Measurements from ENCODE around the gene ASB4.

Gene ASB4

DNA sequence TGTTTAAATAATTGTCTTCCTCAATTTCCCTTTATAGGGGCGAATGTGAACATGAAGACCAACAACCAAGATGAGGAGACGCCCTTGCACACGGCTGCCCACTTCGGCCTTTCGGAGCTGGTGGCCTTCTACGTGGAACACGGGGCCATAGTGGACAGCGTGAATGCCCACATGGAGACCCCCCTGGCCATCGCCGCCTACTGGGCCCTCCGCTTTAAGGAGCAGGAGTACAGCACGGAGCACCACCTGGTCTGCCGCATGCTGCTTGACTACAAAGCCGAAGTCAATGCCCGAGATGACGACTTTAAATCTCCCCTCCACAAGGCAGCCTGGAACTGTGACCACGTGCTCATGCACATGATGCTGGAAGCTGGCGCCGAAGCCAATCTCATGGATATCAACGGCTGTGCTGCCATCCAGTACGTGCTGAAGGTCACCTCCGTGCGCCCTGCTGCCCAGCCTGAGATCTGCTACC is 42.1 kb downstream of the ASB4 start:
- TF ChIP-seq FOXA1 (IDR thresholded peaks at IDR 0.05): no peak
- TF ChIP-seq TARDBP (IDR thresholded peaks at IDR 0.05): no peak
- no peak for TF ChIP-seq L3MBTL2 (conservative IDR thresholded peaks at IDR 0.05)
- TF ChIP-seq BHLHE40 (IDR thresholded peaks at IDR 0.05; ENCODE audit: borderline replicate concordance): no peak
- TF ChIP-seq FOXK2 (IDR thresholded peaks at IDR 0.05): no peak
- TF ChIP-seq ELF4 (IDR thresholded peaks at IDR 0.05): no peak
- POLR2A ChIA-PET: no interaction called here
- CTCF ChIA-PET: interaction anchor here (0.5 to 2.7 kb wide), 6 partner anchors 16 to 1486 kb away, joined by 3 to 46 read pairs (median 8); no protein-coding TSS in a partner anchor
- DNase-seq (ENCODE audit: extremely low spot score): no peak

DNA sequence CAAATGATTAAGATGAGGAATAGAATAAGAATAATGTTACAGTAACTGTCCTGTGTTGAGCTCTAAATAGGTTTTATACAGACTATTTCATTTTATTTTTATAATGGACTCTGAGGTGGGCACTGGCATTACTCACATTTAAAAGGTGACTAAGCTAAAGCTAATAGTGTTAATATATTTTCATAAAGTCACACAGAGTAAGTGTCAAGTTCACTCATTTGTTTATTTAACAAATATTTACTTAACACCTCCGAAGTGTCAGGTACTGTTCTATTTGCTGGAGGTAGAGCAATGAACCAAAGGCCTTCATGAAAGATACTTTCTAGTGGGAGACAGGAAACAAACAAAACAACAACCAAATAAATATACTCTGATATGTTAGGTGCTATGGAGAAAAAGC is 44.0 kb downstream of the ASB4 start:
- ChIA-PET CTCF (interaction anchor here (0.8 to 2.7 kb wide), 3 partner anchors 16 to 158 kb away, joined by 3 to 46 read pairs (median 7); no protein-coding TSS in a partner anchor), POLR2A (no interaction called here)
- no peak for DNase-seq (ENCODE audit: extremely low spot score)
- no peak for TF ChIP-seq NFRKB (IDR thresholded peaks at IDR 0.05)
- TF ChIP-seq FOXK2 (IDR thresholded peaks at IDR 0.05): no peak
- no peak for TF ChIP-seq LEF1 (IDR thresholded peaks at IDR 0.05; ENCODE audit: borderline replicate concordance)
- no peak for TF ChIP-seq SP1 (IDR thresholded peaks at IDR 0.05)
- TF ChIP-seq L3MBTL2 (conservative IDR thresholded peaks at IDR 0.05): no peak
- no peak for TF ChIP-seq ELF4 (IDR thresholded peaks at IDR 0.05)
- TF ChIP-seq SUZ12 (IDR thresholded peaks at IDR 0.05): no peak
- TF ChIP-seq ARNT (IDR thresholded peaks at IDR 0.05): no peak

GRCh38 chr7:95530881-95531280 is 45.1 kb downstream of the ASB4 start:
- ChIA-PET POLR2A (no interaction called here), CTCF (interaction anchor here (2.3 kb wide), 1 partner anchor 159 kb away, joined by 8 read pairs; no protein-coding TSS in a partner anchor)
- no peak for TF ChIP-seq ZNF384 (IDR thresholded peaks at IDR 0.05)
- no peak for TF ChIP-seq PKNOX1 (IDR thresholded peaks at IDR 0.05)
- no peak for TF ChIP-seq LEF1 (IDR thresholded peaks at IDR 0.05; ENCODE audit: borderline replicate concordance)
- no peak for TF ChIP-seq FOXA1 (IDR thresholded peaks at IDR 0.05)
- no peak for TF ChIP-seq HDGF (IDR thresholded peaks at IDR 0.05; ENCODE audit: borderline replicate concordance)
- DNase-seq (ENCODE audit: extremely low spot score): no peak

DNA sequence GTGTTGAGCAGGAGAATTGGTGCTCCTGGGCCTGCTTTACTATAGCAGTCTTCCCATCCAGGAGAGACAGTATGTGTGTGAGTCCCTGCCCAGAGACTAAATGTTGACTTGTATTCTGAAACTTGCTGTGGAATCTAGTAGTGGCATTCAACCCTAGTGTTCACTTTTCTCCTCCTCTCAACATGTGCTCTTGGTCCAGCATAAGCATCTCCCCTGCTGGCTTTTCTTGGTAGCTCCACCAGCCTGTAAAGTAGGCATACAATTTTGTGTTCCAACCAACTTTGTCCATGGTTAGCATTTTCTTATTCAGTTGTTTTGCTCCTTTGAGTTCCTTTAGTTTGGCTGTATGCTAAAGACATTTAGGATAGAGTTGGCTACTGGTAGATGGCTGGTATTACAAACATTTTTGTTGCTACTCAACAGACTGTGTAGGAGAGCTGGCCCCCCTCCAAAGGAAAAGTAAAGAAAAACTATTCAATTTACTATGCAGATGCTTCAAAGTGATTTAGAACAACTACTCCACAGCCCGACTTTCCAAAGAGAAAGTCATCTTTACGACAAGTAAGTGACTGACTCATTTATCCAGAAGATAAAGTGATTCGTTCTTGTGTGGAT is 46.0 kb downstream of the ASB4 start:
- DNase-seq (ENCODE audit: extremely low spot score): no peak
- POLR2A ChIA-PET: no interaction called here
- CTCF ChIA-PET: interaction anchor here (0.9 to 2.3 kb wide), 2 partner anchors 12 to 159 kb away, joined by 3 to 8 read pairs; no protein-coding TSS in a partner anchor
- TF ChIP-seq HDGF (IDR thresholded peaks at IDR 0.05; ENCODE audit: borderline replicate concordance) (no peak), NFRKB (IDR thresholded peaks at IDR 0.05) (no peak), CTBP1 (IDR thresholded peaks at IDR 0.05; ENCODE audit: borderline replicate concordance) (no peak), FOXM1 (IDR thresholded peaks at IDR 0.05; ENCODE audit: borderline replicate concordance) (no peak), ZNF384 (IDR thresholded peaks at IDR 0.05) (no peak), SUZ12 (IDR thresholded peaks at IDR 0.05) (no peak)

DNA sequence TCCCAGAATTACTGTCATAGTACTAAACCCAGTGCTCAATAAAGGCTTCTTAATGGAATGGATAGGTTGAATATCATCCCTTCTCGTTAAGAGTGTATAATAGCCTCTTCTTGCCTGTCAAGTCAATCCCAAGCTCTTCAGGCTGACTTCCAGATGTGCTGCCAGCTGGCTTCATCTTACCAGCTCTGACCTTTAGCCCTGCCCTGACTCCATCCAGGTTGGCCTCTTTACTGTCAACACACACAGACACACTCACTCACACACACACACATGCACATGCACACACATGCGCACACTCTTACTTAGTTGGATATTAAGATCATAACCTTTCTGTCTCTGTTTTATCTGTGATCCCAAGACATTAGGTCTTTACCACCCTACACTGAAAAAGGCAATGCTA is 49.1 kb downstream of the ASB4 start:
- no peak for DNase-seq (ENCODE audit: extremely low spot score)
- POLR2A ChIA-PET: no interaction called here
- CTCF ChIA-PET: interaction anchor here (2.2 kb wide), 1 partner anchor 11 kb away, joined by 7 read pairs; no protein-coding TSS in a partner anchor
- no peak for TF ChIP-seq ELF4 (IDR thresholded peaks at IDR 0.05)
- TF ChIP-seq FOXM1 (IDR thresholded peaks at IDR 0.05; ENCODE audit: borderline replicate concordance): no peak
- no peak for TF ChIP-seq HDGF (IDR thresholded peaks at IDR 0.05; ENCODE audit: borderline replicate concordance)
- TF ChIP-seq CTBP1 (IDR thresholded peaks at IDR 0.05; ENCODE audit: borderline replicate concordance): no peak
- TF ChIP-seq SUZ12 (IDR thresholded peaks at IDR 0.05): no peak
- TF ChIP-seq TARDBP (IDR thresholded peaks at IDR 0.05): no peak
- TF ChIP-seq BHLHE40 (IDR thresholded peaks at IDR 0.05; ENCODE audit: borderline replicate concordance): no peak
- no peak for TF ChIP-seq ZNF384 (IDR thresholded peaks at IDR 0.05)
- TF ChIP-seq NFRKB (IDR thresholded peaks at IDR 0.05): no peak
- no peak for TF ChIP-seq SP1 (IDR thresholded peaks at IDR 0.05)
- TF ChIP-seq FOXA1 (IDR thresholded peaks at IDR 0.05): no peak

- TF ChIP-seq L3MBTL2 (conservative IDR thresholded peaks at IDR 0.05) (no peak), NFRKB (IDR thresholded peaks at IDR 0.05) (no peak), CTBP1 (IDR thresholded peaks at IDR 0.05; ENCODE audit: borderline replicate concordance) (no peak), FOXK2 (IDR thresholded peaks at IDR 0.05) (no peak), BHLHE40 (IDR thresholded peaks at IDR 0.05; ENCODE audit: borderline replicate concordance) (no peak), FOXM1 (IDR thresholded peaks at IDR 0.05; ENCODE audit: borderline replicate concordance) (no peak), ARNT (IDR thresholded peaks at IDR 0.05) (no peak), FOXA1 (IDR thresholded peaks at IDR 0.05) (no peak), PKNOX1 (IDR thresholded peaks at IDR 0.05) (no peak), TARDBP (IDR thresholded peaks at IDR 0.05) (no peak), SUZ12 (IDR thresholded peaks at IDR 0.05) (no peak), LEF1 (IDR thresholded peaks at IDR 0.05; ENCODE audit: borderline replicate concordance) (no peak), HDGF (IDR thresholded peaks at IDR 0.05; ENCODE audit: borderline replicate concordance) (no peak), SP1 (IDR thresholded peaks at IDR 0.05) (no peak), ELF4 (IDR thresholded peaks at IDR 0.05) (no peak), ZNF384 (IDR thresholded peaks at IDR 0.05) (no peak)
- CTCF ChIA-PET: interaction anchor here (1.4 to 2.2 kb wide), 2 partner anchors 9 to 10 kb away, joined by 4 to 7 read pairs; no protein-coding TSS in a partner anchor
- no peak for DNase-seq (ENCODE audit: extremely low spot score)
- POLR2A ChIA-PET: no interaction called here
These were observed 49.9 kb downstream of the ASB4 start for GRCh38 chr7:95535662-95536061.

All from HEK293T (cell line).